Mesendoderm (in vitro differentiated cells): Measurements from ENCODE around the gene BLM.

ENCODE experiments used
- DNase-seq: peaks from one replicate; pipeline ENCODE4 v3.0.0; 2013
- H2AK5ac ChIP-seq: 2 replicates; pipeline ENCODE4 v1.6.1; 2013; ENCODE audit warnings: low read length, inconsistent platforms
- H2BK120ac ChIP-seq: 2 replicates; pipeline ENCODE4 v1.6.1; 2013; ENCODE audit warnings: low read depth, mild to moderate bottlenecking, low read length, moderate library complexity, mixed read lengths
- H2BK15ac ChIP-seq: replicated peaks from 2 replicates; pipeline ENCODE4 v1.6.1; 2013; ENCODE audit warnings: low read depth, mild to moderate bottlenecking, moderate library complexity
- H2BK5ac ChIP-seq: 2 replicates; pipeline ENCODE4 v1.6.1; 2013; ENCODE audit warnings: low read length, inconsistent platforms
- H3K18ac ChIP-seq: 2 replicates; pipeline ENCODE4 v1.6.1; 2013; ENCODE audit warnings: mild to moderate bottlenecking, low read length, mixed read lengths
- H3K23ac ChIP-seq: one replicate; pipeline ENCODE4 v1.6.1; 2013; ENCODE audit warnings: low read length
- H3K27ac ChIP-seq: 2 replicates; pipeline ENCODE4 v1.5.1; 2013; ENCODE audit warnings: low read depth, mild to moderate bottlenecking, inconsistent platforms, low read length, moderate library complexity
- H3K27me3 ChIP-seq: 2 replicates; pipeline ENCODE4 v1.6.1; 2013; ENCODE audit warnings: low read length, control low read depth, mild to moderate bottlenecking, inconsistent platforms; ENCODE audit not compliant: insufficient read depth, poor library complexity
- H3K36me3 ChIP-seq: 2 replicates; pipeline ENCODE4 v1.6.1; 2013; ENCODE audit warnings: low read length, inconsistent platforms; ENCODE audit not compliant: control insufficient read depth, insufficient read depth
- H3K4ac ChIP-seq: one replicate; pipeline ENCODE4 v1.6.1; 2013; ENCODE audit warnings: low read depth, mild to moderate bottlenecking, low read length, moderate library complexity
- H3K4me1 ChIP-seq: 2 replicates; pipeline ENCODE4 v1.6.1; 2013; ENCODE audit warnings: low read depth, low read length, inconsistent platforms; ENCODE audit not compliant: control insufficient read depth
- H3K4me2 ChIP-seq: 2 replicates; pipeline ENCODE4 v1.6.1; 2013; ENCODE audit warnings: low read length
- H3K4me3 ChIP-seq: 2 replicates; pipeline ENCODE4 v1.5.1; 2013; ENCODE audit warnings: mild to moderate bottlenecking, low read length
- H3K56ac ChIP-seq: one replicate; pipeline ENCODE4 v1.6.1; 2013; ENCODE audit warnings: low read length
- H3K79me1 ChIP-seq: 2 replicates; pipeline ENCODE4 v1.6.1; 2013; ENCODE audit warnings: low read length, inconsistent platforms
- H3K79me2 ChIP-seq: 2 replicates; pipeline ENCODE4 v1.6.1; 2013; ENCODE audit warnings: mild to moderate bottlenecking, low read length; ENCODE audit not compliant: control insufficient read depth, insufficient read depth
- H3K9ac ChIP-seq: 2 replicates; pipeline ENCODE4 v1.6.1; 2013; ENCODE audit warnings: low read length, inconsistent platforms
- H4K5ac ChIP-seq: one replicate; pipeline ENCODE4 v1.6.1; 2013; ENCODE audit warnings: low read length
- H4K8ac ChIP-seq: one replicate; pipeline ENCODE4 v1.6.1; 2013; ENCODE audit warnings: low read depth, mild to moderate bottlenecking, control low read depth, low read length, moderate library complexity
- WGBS: extraction: QIAGEN DNeasy Blood & Tissue Kit; methylation state at CpG from one replicate; pipeline ENCODE4 v1.1.7; 2013; ENCODE audit warnings: low lambda C conversion rate, missing lambda C conversion rate; ENCODE audit not compliant: insufficient coverage; ENCODE audit errors: extremely low coverage; 5-methylcytosine and 5-hydroxymethylcytosine counted together

BLM gene

GRCh38 chr15:90681056-90681455 lies 36.1 kb upstream of the BLM start:
- H3K27ac ChIP-seq, result no peak overlapping the region

GRCh38 chr15:90681480-90681879 lies 35.7 kb upstream of the BLM start:
- H3K9ac ChIP-seq, result no peak overlapping the region
- no peaks in the 10 kb centered on the region for H3K79me1 ChIP-seq
- H2BK120ac ChIP-seq, result no peak overlapping the region
- no peak overlapping the region for H3K27ac ChIP-seq
- H4K5ac ChIP-seq, result no peak overlapping the region
- no peak overlapping the region for H3K4me3 ChIP-seq
- H3K36me3 ChIP-seq, result no peaks in the 10 kb centered on the region
- H3K4ac ChIP-seq, result no peak overlapping the region
- no peaks in the 10 kb centered on the region for H3K4me1 ChIP-seq
- H3K18ac ChIP-seq, result no peak overlapping the region
- H2BK15ac ChIP-seq, result no peak overlapping the region
- H3K4me2 ChIP-seq, result no peak overlapping the region
- no peak overlapping the region for H3K56ac ChIP-seq
- no peak overlapping the region for H2AK5ac ChIP-seq
- H3K79me2 ChIP-seq, result no peaks in the 10 kb centered on the region
- no peak overlapping the region for H3K23ac ChIP-seq
- H3K27me3 ChIP-seq, result no peaks in the 10 kb centered on the region
- no peak overlapping the region for H4K8ac ChIP-seq
- no CpG with 5 or more reads among the region's 9 CpGs for WGBS
- no peak overlapping the region for H2BK5ac ChIP-seq
- no peak for DNase-seq

More at GRCh38 chr15:90681056-90681455, 36.1 kb upstream of the BLM start:
- H2BK5ac ChIP-seq, result no peak overlapping the region
- H2BK120ac ChIP-seq, result no peak overlapping the region
- no CpG with 5 or more reads among the region's 1 CpG for WGBS
- H3K4me1 ChIP-seq, result no peaks in the 10 kb centered on the region
- no peaks in the 10 kb centered on the region for H3K79me1 ChIP-seq
- H2AK5ac ChIP-seq, result no peak overlapping the region
- no peak for DNase-seq
- no peak overlapping the region for H4K5ac ChIP-seq
- H3K4me2 ChIP-seq, result no peak overlapping the region
- H3K4ac ChIP-seq, result no peak overlapping the region
- no peak overlapping the region for H3K18ac ChIP-seq
- H3K56ac ChIP-seq, result no peak overlapping the region
- H3K36me3 ChIP-seq, result no peaks in the 10 kb centered on the region
- H3K27me3 ChIP-seq, result no peaks in the 10 kb centered on the region
- no peak overlapping the region for H3K4me3 ChIP-seq
- no peak overlapping the region for H3K23ac ChIP-seq
- no peak overlapping the region for H3K9ac ChIP-seq
- H3K79me2 ChIP-seq, result no peaks in the 10 kb centered on the region
- no peak overlapping the region for H2BK15ac ChIP-seq
- no peak overlapping the region for H4K8ac ChIP-seq

GRCh38 chr15:90683371-90683770 lies 33.8 kb upstream of the BLM start:
- Histone ChIP-seq H3K27me3 (no peaks in the 10 kb centered on the region), H3K36me3 (no peaks in the 10 kb centered on the region), H2AK5ac (no peak overlapping the region), H3K23ac (no peak overlapping the region), H3K4ac (no peak overlapping the region), H3K9ac (no peak overlapping the region), H3K4me1 (no peaks in the 10 kb centered on the region), H3K18ac (no peak overlapping the region), H4K8ac (no peak overlapping the region), H4K5ac (no peak overlapping the region), H3K4me3 (no peak overlapping the region), H3K4me2 (no peak overlapping the region), H3K79me2 (no peaks in the 10 kb centered on the region), H3K79me1 (no peaks in the 10 kb centered on the region), H2BK120ac (no peak overlapping the region), H3K27ac (no peak overlapping the region), H2BK5ac (no peak overlapping the region), H3K56ac (no peak overlapping the region), H2BK15ac (no peak overlapping the region)
- no peak for DNase-seq
- WGBS, result no CpG with 5 or more reads among the region's 10 CpGs

- no peak overlapping the region for H3K56ac ChIP-seq
- H3K9ac ChIP-seq, result no peak overlapping the region
- no peaks in the 10 kb centered on the region for H3K79me1 ChIP-seq
- H2BK120ac ChIP-seq, result no peak overlapping the region
- no peak overlapping the region for H2BK5ac ChIP-seq
- no peak overlapping the region for H3K4ac ChIP-seq
- no peak overlapping the region for H3K18ac ChIP-seq
- no peaks in the 10 kb centered on the region for H3K36me3 ChIP-seq
- no peak overlapping the region for H4K8ac ChIP-seq
- no peak overlapping the region for H3K4me3 ChIP-seq
- no peak overlapping the region for H3K4me2 ChIP-seq
- no peak overlapping the region for H2BK15ac ChIP-seq
- no CpG with 5 or more reads among the region's 4 CpGs for WGBS
- H2AK5ac ChIP-seq, result no peak overlapping the region
- no peaks in the 10 kb centered on the region for H3K4me1 ChIP-seq
- H4K5ac ChIP-seq, result no peak overlapping the region
- DNase-seq, result no peak
- no peak overlapping the region for H3K23ac ChIP-seq
- no peak overlapping the region for H3K27ac ChIP-seq
- no peaks in the 10 kb centered on the region for H3K27me3 ChIP-seq
- H3K79me2 ChIP-seq, result no peaks in the 10 kb centered on the region
Measured at GRCh38 chr15:90683876-90684275, 33.3 kb upstream of the BLM start.

GRCh38 chr15:90684281-90684680 lies 32.9 kb upstream of the BLM start:
- DNase-seq, result no peak
- H4K8ac ChIP-seq, result no peak overlapping the region
- WGBS, result no CpG with 5 or more reads among the region's 5 CpGs
- H3K18ac ChIP-seq, result no peak overlapping the region
- no peak overlapping the region for H3K27ac ChIP-seq
- no peak overlapping the region for H3K56ac ChIP-seq
- no peak overlapping the region for H3K23ac ChIP-seq
- no peaks in the 10 kb centered on the region for H3K4me1 ChIP-seq
- H2BK5ac ChIP-seq, result no peak overlapping the region
- no peak overlapping the region for H2BK120ac ChIP-seq
- no peak overlapping the region for H4K5ac ChIP-seq
- H3K4me3 ChIP-seq, result no peak overlapping the region
- H3K36me3 ChIP-seq, result no peaks in the 10 kb centered on the region
- H3K4me2 ChIP-seq, result no peak overlapping the region
- no peak overlapping the region for H2AK5ac ChIP-seq
- H3K79me2 ChIP-seq, result no peaks in the 10 kb centered on the region
- H2BK15ac ChIP-seq, result no peak overlapping the region
- H3K79me1 ChIP-seq, result no peaks in the 10 kb centered on the region
- no peak overlapping the region for H3K4ac ChIP-seq
- no peak overlapping the region for H3K9ac ChIP-seq
- H3K27me3 ChIP-seq, result no peaks in the 10 kb centered on the region

- Histone ChIP-seq H3K18ac (no peak overlapping the region), H3K4ac (no peak overlapping the region), H3K27me3 (no peaks in the 10 kb centered on the region), H2BK15ac (no peak overlapping the region), H3K9ac (no peak overlapping the region), H3K79me2 (no peaks in the 10 kb centered on the region), H4K5ac (no peak overlapping the region), H3K27ac (no peak overlapping the region), H3K36me3 (no peaks in the 10 kb centered on the region), H4K8ac (no peak overlapping the region), H3K4me3 (no peak overlapping the region), H3K23ac (no peak overlapping the region), H2BK120ac (no peak overlapping the region), H3K4me2 (no peak overlapping the region), H2BK5ac (no peak overlapping the region), H3K56ac (no peak overlapping the region), H3K4me1 (no peaks in the 10 kb centered on the region), H3K79me1 (no peaks in the 10 kb centered on the region), H2AK5ac (no peak overlapping the region)
- no CpG with 5 or more reads among the region's 11 CpGs for WGBS
- DNase-seq, result no peak
Measured at GRCh38 chr15:90685591-90686434, 31.3 kb upstream of the BLM start.
